DND-41 (cell line): Measurements from ENCODE around the gene GSG1L.

Source experiments
- EZH2 ChIP-seq: IDR thresholded peaks from 3 replicates; pipeline ENCODE4 v1.6.1; 2012; ENCODE audit warnings: borderline replicate concordance, low read depth, mild to moderate bottlenecking, moderate library complexity, low read length, inconsistent platforms; ENCODE audit not compliant: severe bottlenecking
- TF ChIP-seq, protein P1 (sequence below): IDR thresholded peaks from 2 replicates; pipeline ENCODE4 v1.5.1; 2012; ENCODE audit warnings: borderline replicate concordance, low read length, moderate library complexity, mild to moderate bottlenecking; ENCODE audit not compliant: poor library complexity, severe bottlenecking; ENCODE audit errors: extremely low read depth

GRCh38 chr16:27867122-27868110, 196.1 kb downstream of the GSG1L start:
- TF ChIP-seq, protein P1, sequence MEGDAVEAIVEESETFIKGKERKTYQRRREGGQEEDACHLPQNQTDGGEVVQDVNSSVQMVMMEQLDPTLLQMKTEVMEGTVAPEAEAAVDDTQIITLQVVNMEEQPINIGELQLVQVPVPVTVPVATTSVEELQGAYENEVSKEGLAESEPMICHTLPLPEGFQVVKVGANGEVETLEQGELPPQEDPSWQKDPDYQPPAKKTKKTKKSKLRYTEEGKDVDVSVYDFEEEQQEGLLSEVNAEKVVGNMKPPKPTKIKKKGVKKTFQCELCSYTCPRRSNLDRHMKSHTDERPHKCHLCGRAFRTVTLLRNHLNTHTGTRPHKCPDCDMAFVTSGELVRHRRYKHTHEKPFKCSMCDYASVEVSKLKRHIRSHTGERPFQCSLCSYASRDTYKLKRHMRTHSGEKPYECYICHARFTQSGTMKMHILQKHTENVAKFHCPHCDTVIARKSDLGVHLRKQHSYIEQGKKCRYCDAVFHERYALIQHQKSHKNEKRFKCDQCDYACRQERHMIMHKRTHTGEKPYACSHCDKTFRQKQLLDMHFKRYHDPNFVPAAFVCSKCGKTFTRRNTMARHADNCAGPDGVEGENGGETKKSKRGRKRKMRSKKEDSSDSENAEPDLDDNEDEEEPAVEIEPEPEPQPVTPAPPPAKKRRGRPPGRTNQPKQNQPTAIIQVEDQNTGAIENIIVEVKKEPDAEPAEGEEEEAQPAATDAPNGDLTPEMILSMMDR = peak; percentile 61
- TF ChIP-seq EZH2 = no peak
